Upper lobe of right lung (tissue), 1 donor: ENCODE data around the gene RPRD1A. TPM values are rescaled to one million over a fixed set of nuclear protein-coding genes. Genes with fewer than 3 reads are reported as not detected.

Experiments used
- ATAC-seq: fragments of 200-7000 bp; cut with Tn5 transposase; one replicate; pipeline ENCODE4 v1.9.1; 2020; ENCODE audit warnings: mild to moderate bottlenecking, moderate library complexity
- DNase-seq: peaks from one replicate; pipeline ENCODE4 v3.0.0-alpha.2; 2020
- H3K27ac ChIP-seq: fragments of 200-600 bp; one replicate; pipeline ENCODE4 v1.8.0; 2022
- H3K27me3 ChIP-seq: fragments of 200-600 bp; one replicate; pipeline ENCODE4 v1.8.0; 2022; ENCODE audit warnings: mild to moderate bottlenecking
- H3K36me3 ChIP-seq: fragments of 200-600 bp; one replicate; pipeline ENCODE4 v1.8.0; 2022
- H3K4me1 ChIP-seq: fragments of 200-600 bp; one replicate; pipeline ENCODE4 v1.8.0; 2022
- H3K4me3 ChIP-seq: fragments of 200-600 bp; one replicate; pipeline ENCODE4 v1.8.0; 2022; ENCODE audit warnings: mild to moderate bottlenecking
- H3K9me3 ChIP-seq: fragments of 200-600 bp; one replicate; pipeline ENCODE4 v1.8.0; 2022
- intact Hi-C: fragments of 100-400 bp; cut with DNase I; formaldehyde crosslinking; loops from one replicate; pipeline ENCODE4 v1.11.0; 2022
- total RNA-seq: library from RNA; stranded (reverse); fragmentation: NEBNext Ultra II Directional; extraction: Animal tissue kit (Norgen Biotek cat#: 25700); gene quantifications from one replicate; pipeline ENCODE4 v1.2.1, GENCODE V29; 2021
- TF ChIP-seq, protein P1 (sequence below): fragments of 200-600 bp; IDR thresholded peaks from one replicate; pipeline ENCODE4 v1.8.0; 2022; ENCODE audit warnings: antibody characterized with exemption
- donor health status: DM: no; HTN: yes; CAD: no; lungs with severe emphysema.

RPRD1A gene
- total RNA-seq, 1 donor from 2014 or later: 45.4 TPM

GRCh38 chr18:36006997-36007396, 60.4 kb downstream of the RPRD1A start:
- intact Hi-C loops: no loop called here
- ATAC-seq: no peak
- Histone ChIP-seq H3K27ac (no peak overlapping the region), H3K36me3 (no peaks in the 10 kb centered on the region), H3K27me3 (no peaks in the 10 kb centered on the region), H3K4me1 (no peaks in the 10 kb centered on the region), H3K4me3 (no peak overlapping the region), H3K9me3 (no peaks in the 10 kb centered on the region)
- DNase-seq: no peak
- TF ChIP-seq, protein P1, sequence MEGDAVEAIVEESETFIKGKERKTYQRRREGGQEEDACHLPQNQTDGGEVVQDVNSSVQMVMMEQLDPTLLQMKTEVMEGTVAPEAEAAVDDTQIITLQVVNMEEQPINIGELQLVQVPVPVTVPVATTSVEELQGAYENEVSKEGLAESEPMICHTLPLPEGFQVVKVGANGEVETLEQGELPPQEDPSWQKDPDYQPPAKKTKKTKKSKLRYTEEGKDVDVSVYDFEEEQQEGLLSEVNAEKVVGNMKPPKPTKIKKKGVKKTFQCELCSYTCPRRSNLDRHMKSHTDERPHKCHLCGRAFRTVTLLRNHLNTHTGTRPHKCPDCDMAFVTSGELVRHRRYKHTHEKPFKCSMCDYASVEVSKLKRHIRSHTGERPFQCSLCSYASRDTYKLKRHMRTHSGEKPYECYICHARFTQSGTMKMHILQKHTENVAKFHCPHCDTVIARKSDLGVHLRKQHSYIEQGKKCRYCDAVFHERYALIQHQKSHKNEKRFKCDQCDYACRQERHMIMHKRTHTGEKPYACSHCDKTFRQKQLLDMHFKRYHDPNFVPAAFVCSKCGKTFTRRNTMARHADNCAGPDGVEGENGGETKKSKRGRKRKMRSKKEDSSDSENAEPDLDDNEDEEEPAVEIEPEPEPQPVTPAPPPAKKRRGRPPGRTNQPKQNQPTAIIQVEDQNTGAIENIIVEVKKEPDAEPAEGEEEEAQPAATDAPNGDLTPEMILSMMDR: no peak

DNA sequence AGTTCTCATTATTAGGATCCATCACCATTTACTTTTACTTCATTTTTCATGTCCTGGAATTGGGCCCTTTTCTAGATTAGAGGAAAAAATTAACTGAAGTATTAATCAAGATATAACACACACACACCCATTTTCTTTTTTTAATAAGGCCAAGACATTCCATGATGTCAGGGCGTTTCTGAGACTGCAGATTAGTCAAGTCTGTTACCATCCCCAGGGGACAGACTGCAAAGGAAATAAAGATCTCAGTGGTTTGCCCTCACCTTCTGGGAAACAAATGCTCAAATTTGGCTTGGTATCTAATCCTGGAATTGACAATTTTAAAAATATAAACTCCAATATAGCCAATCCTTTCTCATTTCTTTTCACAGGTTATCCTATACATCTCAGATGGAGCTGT, 67.4 kb downstream of the RPRD1A start:
- Histone ChIP-seq H3K36me3 (no peaks in the 10 kb centered on the region), H3K9me3 (no peaks in the 10 kb centered on the region), H3K4me3 (no peak overlapping the region), H3K4me1 (no peaks in the 10 kb centered on the region), H3K27ac (no peak overlapping the region), H3K27me3 (no peaks in the 10 kb centered on the region)
- DNase-seq (no peak), ATAC-seq (no peak)
- intact Hi-C loops: no loop called here
- TF ChIP-seq, protein P1: no peak

DNA sequence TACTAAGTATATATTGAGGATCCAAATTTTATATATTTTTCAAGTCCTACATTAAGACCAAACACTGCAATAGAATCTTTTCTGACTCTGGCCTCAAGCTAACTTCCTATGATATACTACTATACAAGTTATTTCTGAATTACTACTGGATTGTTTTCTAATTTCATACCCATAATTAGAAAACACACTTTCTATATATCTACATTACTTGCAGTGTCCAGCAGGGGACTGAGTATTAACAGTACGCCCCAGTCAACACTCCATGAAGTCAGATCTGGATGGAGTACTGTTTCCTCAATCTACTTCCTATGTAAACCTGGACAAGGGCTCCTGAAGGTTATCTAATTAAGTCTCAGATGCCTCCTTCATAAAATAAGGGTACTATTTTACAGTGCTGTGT, 68.4 kb downstream of the RPRD1A start:
- H3K27me3 ChIP-seq: no peaks in the 10 kb centered on the region
- H3K27ac ChIP-seq: no peak overlapping the region
- DNase-seq: no peak
- no peaks in the 10 kb centered on the region for H3K9me3 ChIP-seq
- H3K4me1 ChIP-seq: no peaks in the 10 kb centered on the region
- intact Hi-C loops: no loop called here
- no peak overlapping the region for H3K4me3 ChIP-seq
- TF ChIP-seq, protein P1: peak; percentile 21
- H3K36me3 ChIP-seq: no peaks in the 10 kb centered on the region
- ATAC-seq: peak; percentile 44

- H3K27ac ChIP-seq: no peak overlapping the region
- no peaks in the 10 kb centered on the region for H3K9me3 ChIP-seq
- no peak for ATAC-seq
- no peak overlapping the region for H3K4me3 ChIP-seq
- intact Hi-C loops: no loop called here
- DNase-seq: no peak
- H3K4me1 ChIP-seq: no peaks in the 10 kb centered on the region
- peaks cover 33% of the 10 kb centered on the region for H3K36me3 ChIP-seq
- TF ChIP-seq, protein P1: no peak
- H3K27me3 ChIP-seq: no peaks in the 10 kb centered on the region
Measured at GRCh38 chr18:35993013-35993412, 74.3 kb downstream of the RPRD1A start.

GRCh38 chr18:35991696-35992095, 75.7 kb downstream of the RPRD1A start:
- no peaks in the 10 kb centered on the region for H3K4me1 ChIP-seq
- peaks cover 33% of the 10 kb centered on the region for H3K36me3 ChIP-seq
- ATAC-seq (no peak), DNase-seq (no peak)
- no peak overlapping the region for H3K4me3 ChIP-seq
- TF ChIP-seq, protein P1: no peak
- H3K27me3 ChIP-seq: no peaks in the 10 kb centered on the region
- no peak overlapping the region for H3K27ac ChIP-seq
- H3K9me3 ChIP-seq: no peaks in the 10 kb centered on the region
- intact Hi-C loops: no loop called here

DNA sequence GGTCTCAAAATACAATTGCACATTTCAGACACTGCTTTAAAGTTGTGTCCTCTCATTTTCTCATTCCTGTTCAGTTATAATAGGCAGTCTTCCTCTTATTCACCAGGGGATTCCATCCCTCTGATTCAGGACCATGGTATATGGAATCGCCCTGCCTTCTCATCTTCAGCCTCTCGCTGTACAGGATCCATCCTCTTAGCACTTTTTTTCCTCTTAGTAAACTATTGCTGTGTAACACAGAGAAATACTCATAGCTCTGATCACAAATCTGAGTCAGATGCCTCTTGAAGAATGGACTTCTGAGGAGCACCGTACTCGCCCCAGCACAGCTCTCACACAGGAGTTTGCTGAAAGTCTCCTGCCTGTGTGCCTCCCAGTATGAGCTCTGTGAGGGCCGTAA, 83.5 kb downstream of the RPRD1A start:
- no peaks in the 10 kb centered on the region for H3K4me1 ChIP-seq
- TF ChIP-seq, protein P1: no peak
- peaks cover 32% of the 10 kb centered on the region for H3K36me3 ChIP-seq
- H3K27ac ChIP-seq: no peak overlapping the region
- H3K27me3 ChIP-seq: no peaks in the 10 kb centered on the region
- ATAC-seq (no peak), DNase-seq (no peak)
- no peak overlapping the region for H3K4me3 ChIP-seq
- H3K9me3 ChIP-seq: no peaks in the 10 kb centered on the region
- intact Hi-C loops: no loop called here
